Activated naive CD4-positive, alpha-beta T cell treated with anti-CD3 and anti-CD28 coated beads for 36 hours (primary cell): Measurements from ENCODE around the gene NPTN. TPM values are rescaled to one million over a fixed set of nuclear protein-coding genes. Genes with fewer than 3 reads are reported as not detected.
"Not testable (repeated sequence)": the region's sequence is repeated elsewhere in the genome, so short reads cannot be mapped to it uniquely, and the experiment has no call there.

Experiments used
- CTCF ChIA-PET: fragments of 350-600 bp; sonication (Branson Sonifier 250); formaldehyde crosslinking; loops from one replicate; lab custom pipeline; 2021; ENCODE audit warnings: antibody characterized with exemption; lab: Charles Lee
- DNase-seq: peaks from one replicate; pipeline ENCODE4 v3.0.0-alpha.2; 2020
- H3K27ac Mint-ChIP-seq: one replicate; pipeline ENCODE4 v1.8.0; 2021; ENCODE audit warnings: mild to moderate bottlenecking, mixed read lengths
- H3K27me3 Mint-ChIP-seq: one replicate; pipeline ENCODE4 v1.8.0; 2021; ENCODE audit warnings: low read depth, mixed read lengths
- H3K36me3 Mint-ChIP-seq: one replicate; pipeline ENCODE4 v1.8.0; 2021; ENCODE audit warnings: low read depth, mixed read lengths
- H3K4me1 Mint-ChIP-seq: one replicate; pipeline ENCODE4 v1.8.0; 2021; ENCODE audit warnings: low read depth, mixed read lengths
- H3K4me3 Mint-ChIP-seq: one replicate; pipeline ENCODE4 v1.8.0; 2021; ENCODE audit warnings: mild to moderate bottlenecking, moderate library complexity, mixed read lengths
- H3K9me3 Mint-ChIP-seq: one replicate; pipeline ENCODE4 v1.8.0; 2021; ENCODE audit warnings: mixed read lengths
- intact Hi-C: fragments of 100-400 bp; cut with micrococcal nuclease; formaldehyde crosslinking; loops from one replicate; pipeline ENCODE4 v1.15.1; 2023
- total RNA-seq, 2 experiments: library from RNA; stranded (reverse); gene quantifications; one replicate each; pipeline ENCODE4 v1.2.3, GENCODE V29; 2021

The NPTN gene
- total RNA-seq, 2 experiments from 2014 or later, result 20.8 to 22.8 TPM

GRCh38 chr15:73560501-73561117 is 72.6 kb downstream of the NPTN start:
- CTCF ChIA-PET, result interaction anchor here (0.9 to 3.7 kb wide), 9 partner anchors 9 to 145 kb away, joined by 3 to 53 read pairs (median 6); partner anchors contain the start of gene NPTN
- peaks cover 20% of the 10 kb centered on the region for H3K36me3 Mint-ChIP-seq
- intact Hi-C loops, result loop anchor here (1.0 to 10.0 kb wide), 3 partner anchors 76 to 256 kb away; no protein-coding TSS in a partner anchor
- no peaks in the 10 kb centered on the region for H3K9me3 Mint-ChIP-seq
- no peaks in the 10 kb centered on the region for H3K27me3 Mint-ChIP-seq
- no peak overlapping the region for H3K27ac Mint-ChIP-seq
- DNase-seq, result peak; percentile 21
- H3K4me3 Mint-ChIP-seq, result no peak overlapping the region
- no peaks in the 10 kb centered on the region for H3K4me1 Mint-ChIP-seq

GRCh38 chr15:73558529-73558928 is 74.7 kb downstream of the NPTN start:
- intact Hi-C loops, result no loop called here
- H3K27me3 Mint-ChIP-seq, result no peaks in the 10 kb centered on the region
- H3K36me3 Mint-ChIP-seq, result peaks cover 18% of the 10 kb centered on the region
- H3K9me3 Mint-ChIP-seq, result no peaks in the 10 kb centered on the region
- DNase-seq, result no peak
- no peaks in the 10 kb centered on the region for H3K4me1 Mint-ChIP-seq
- no peak overlapping the region for H3K27ac Mint-ChIP-seq
- H3K4me3 Mint-ChIP-seq, result no peak overlapping the region
- CTCF ChIA-PET, result interaction anchor here (0.8 to 3.7 kb wide), 3 partner anchors 77 to 147 kb away, joined by 3 to 53 read pairs (median 17); partner anchors contain the start of gene NPTN

DNA sequence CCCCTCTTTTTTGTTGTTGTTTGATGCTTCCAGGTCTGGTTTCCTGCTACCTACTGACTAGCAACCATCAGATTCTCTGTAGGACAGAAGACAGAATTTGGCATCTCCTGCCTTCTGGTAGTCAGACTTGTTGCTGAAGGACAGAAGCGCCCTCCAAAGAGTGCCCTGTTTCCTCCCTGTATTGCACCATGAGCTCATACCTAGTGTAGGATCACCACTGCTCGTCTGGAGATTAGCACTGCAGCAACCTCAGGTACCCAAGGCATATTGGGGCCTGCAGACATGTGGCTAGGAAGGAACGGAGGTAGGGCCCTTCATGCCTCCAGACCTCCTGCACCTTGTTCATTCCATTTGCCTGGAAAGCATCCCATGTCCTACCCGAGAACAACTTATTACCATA is 78.1 kb downstream of the NPTN start:
- intact Hi-C loops, result no loop called here
- no peaks in the 10 kb centered on the region for H3K27me3 Mint-ChIP-seq
- H3K4me3 Mint-ChIP-seq, result no peak overlapping the region
- CTCF ChIA-PET, result interaction anchor here (1.3 to 1.4 kb wide), 2 partner anchors 76 to 81 kb away, joined by 4 to 8 read pairs; no protein-coding TSS in a partner anchor
- no peak for DNase-seq
- H3K4me1 Mint-ChIP-seq, result no peaks in the 10 kb centered on the region
- H3K27ac Mint-ChIP-seq, result no peak overlapping the region
- H3K36me3 Mint-ChIP-seq, result peaks cover 5% of the 10 kb centered on the region
- H3K9me3 Mint-ChIP-seq, result no peaks in the 10 kb centered on the region

DNA sequence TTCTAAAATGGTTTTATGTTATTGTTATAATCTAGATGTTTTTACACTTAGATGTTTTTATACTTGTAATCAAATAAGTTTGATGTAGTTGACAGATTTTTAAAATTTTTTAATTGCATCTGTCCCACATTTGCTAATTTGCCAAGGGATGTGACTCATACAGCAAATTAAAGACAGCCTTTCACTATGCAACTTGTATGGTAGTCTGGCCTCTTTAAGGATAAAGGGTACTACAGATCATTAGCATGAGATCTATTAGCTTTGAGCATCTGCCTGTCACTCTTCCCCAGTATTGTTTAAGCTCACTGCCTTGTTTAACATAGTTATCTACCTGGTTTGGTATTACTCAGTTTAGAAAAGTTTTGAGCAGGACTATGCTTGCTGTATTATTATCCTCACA is 83.0 kb downstream of the NPTN start:
- no peak overlapping the region for H3K4me3 Mint-ChIP-seq
- CTCF ChIA-PET, result interaction anchor here (1.7 kb wide), 1 partner anchor 150 kb away, joined by 3 read pairs; no protein-coding TSS in a partner anchor
- H3K27ac Mint-ChIP-seq, result no peak overlapping the region
- no peak for DNase-seq
- intact Hi-C loops, result no loop called here
- H3K36me3 Mint-ChIP-seq, result no peaks in the 10 kb centered on the region
- H3K27me3 Mint-ChIP-seq, result no peaks in the 10 kb centered on the region
- no peaks in the 10 kb centered on the region for H3K4me1 Mint-ChIP-seq
- H3K9me3 Mint-ChIP-seq, result no peaks in the 10 kb centered on the region

DNA sequence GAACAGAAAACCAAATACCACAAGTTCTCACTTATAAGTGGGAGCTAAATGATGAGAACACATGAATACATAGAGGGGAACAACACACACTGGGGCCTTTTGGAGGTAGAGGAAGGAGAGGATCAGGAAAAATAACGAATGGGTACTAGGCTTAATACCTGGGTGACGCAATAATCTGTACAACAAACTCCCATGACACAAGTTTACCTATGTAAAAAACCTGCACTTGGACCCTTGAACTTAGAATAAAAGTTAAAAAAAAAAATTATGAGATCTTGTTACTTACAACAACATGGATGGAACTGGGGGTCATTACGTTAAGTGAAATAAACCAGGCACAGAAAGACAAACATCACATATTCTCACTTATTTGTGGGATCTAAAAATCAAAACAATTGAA is 84.3 kb downstream of the NPTN start:
- H3K4me1 Mint-ChIP-seq, DNase-seq, H3K9me3 Mint-ChIP-seq, CTCF ChIA-PET, H3K27me3 Mint-ChIP-seq, H3K36me3 Mint-ChIP-seq, H3K27ac Mint-ChIP-seq, H3K4me3 Mint-ChIP-seq, intact Hi-C loops: not testable (repeated sequence)

- Mint-ChIP-seq H3K4me1 (no peaks in the 10 kb centered on the region), H3K4me3 (no peak overlapping the region), H3K27me3 (no peaks in the 10 kb centered on the region), H3K36me3 (no peaks in the 10 kb centered on the region), H3K27ac (no peak overlapping the region), H3K9me3 (no peaks in the 10 kb centered on the region)
- CTCF ChIA-PET, result interaction anchor here (0.7 kb wide), 1 partner anchor 139 kb away, joined by 3 read pairs; no protein-coding TSS in a partner anchor
- no peak for DNase-seq
- intact Hi-C loops, result no loop called here
Observed at GRCh38 chr15:73541479-73541878, 91.7 kb downstream of the NPTN start.

DNA sequence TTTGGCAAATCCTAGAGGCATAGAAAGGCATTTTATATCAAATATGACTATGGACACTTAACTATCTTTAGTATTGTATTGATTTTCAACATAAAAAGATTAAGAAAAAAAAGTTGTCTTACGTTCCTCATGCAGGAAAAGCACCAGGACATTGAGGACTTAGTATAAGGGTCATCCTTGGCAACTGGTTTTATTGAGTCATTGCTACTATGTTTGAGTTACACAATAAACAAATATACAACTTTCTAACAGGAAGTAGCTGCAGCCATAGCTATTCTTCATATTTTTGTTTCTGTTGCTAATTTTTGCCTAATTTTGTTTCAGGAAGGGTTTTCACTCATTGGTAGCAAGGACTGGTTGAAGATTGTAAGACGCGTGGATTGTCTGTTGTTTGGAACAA is 93.0 kb downstream of the NPTN start:
- H3K36me3 Mint-ChIP-seq, result no peaks in the 10 kb centered on the region
- no peaks in the 10 kb centered on the region for H3K9me3 Mint-ChIP-seq
- no peak for DNase-seq
- CTCF ChIA-PET, result no interaction called here
- H3K4me1 Mint-ChIP-seq, result no peaks in the 10 kb centered on the region
- no peak overlapping the region for H3K4me3 Mint-ChIP-seq
- no peaks in the 10 kb centered on the region for H3K27me3 Mint-ChIP-seq
- H3K27ac Mint-ChIP-seq, result no peak overlapping the region
- intact Hi-C loops, result no loop called here

- Mint-ChIP-seq H3K4me1 (no peaks in the 10 kb centered on the region), H3K9me3 (no peaks in the 10 kb centered on the region), H3K27ac (no peak overlapping the region), H3K27me3 (no peaks in the 10 kb centered on the region), H3K4me3 (no peak overlapping the region), H3K36me3 (no peaks in the 10 kb centered on the region)
- DNase-seq, result no peak
- CTCF ChIA-PET, result no interaction called here
- intact Hi-C loops, result no loop called here
Observed at GRCh38 chr15:73539212-73540128, 93.7 kb downstream of the NPTN start.

DNA sequence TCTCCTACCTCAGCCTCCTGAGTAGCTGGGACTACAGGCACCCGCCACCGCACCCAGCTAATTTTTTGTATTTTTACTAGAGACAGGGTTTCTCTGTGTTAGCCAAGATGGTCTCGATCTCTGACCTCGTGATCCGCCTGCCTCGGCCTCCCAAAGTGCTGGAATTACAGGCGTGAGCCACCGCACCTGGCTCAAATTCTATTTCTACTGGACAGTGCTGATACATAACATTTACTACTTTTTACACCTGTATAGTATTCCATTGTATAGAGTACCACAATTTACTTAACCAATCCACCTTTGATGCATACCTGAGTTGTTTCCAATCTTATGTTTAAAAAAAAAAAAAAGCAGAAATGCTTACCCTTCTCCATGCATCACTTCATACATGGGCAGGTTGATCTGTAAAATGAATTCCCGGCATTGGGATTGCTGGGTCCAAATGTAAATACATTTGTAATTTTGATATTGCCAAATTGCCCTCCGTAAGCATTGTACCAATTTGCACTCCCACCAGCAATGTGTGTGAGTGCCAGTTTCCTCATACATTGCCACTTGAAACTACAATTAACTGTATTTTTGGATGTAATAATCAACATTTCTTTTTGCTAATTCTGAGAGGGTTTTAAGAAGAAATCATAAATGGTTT is 94.5 kb downstream of the NPTN start:
- no peak overlapping the region for H3K27ac Mint-ChIP-seq

GRCh38 chr15:73538123-73538522 is 95.1 kb downstream of the NPTN start:
- no peaks in the 10 kb centered on the region for H3K36me3 Mint-ChIP-seq

More for the DNA sequence above, 94.5 kb downstream of the NPTN start:
- Mint-ChIP-seq H3K4me1 (no peaks in the 10 kb centered on the region), H3K4me3 (no peak overlapping the region), H3K27me3 (no peaks in the 10 kb centered on the region), H3K36me3 (no peaks in the 10 kb centered on the region), H3K9me3 (no peaks in the 10 kb centered on the region)
- intact Hi-C loops, result no loop called here
- no peak for DNase-seq
- CTCF ChIA-PET, result no interaction called here

DNA sequence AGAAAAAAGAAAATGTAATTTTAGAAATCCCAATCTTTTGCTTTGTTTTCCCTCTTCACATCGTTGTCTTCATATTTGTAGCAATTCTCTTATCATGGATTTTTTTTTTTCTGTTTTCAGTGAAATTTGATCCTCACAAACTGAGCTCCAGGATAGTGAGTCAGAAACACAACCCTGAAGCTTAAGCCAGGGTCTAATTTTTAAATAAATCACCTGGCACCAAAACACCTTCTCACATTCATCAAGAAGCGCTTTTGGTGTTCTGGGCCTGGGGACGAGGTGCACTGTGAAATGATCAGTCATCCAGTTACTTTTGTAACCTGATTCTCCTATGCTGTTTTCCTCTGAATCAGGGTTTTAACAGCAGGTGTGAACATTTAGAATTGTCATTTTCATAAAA is 102.5 kb downstream of the NPTN start:
- Mint-ChIP-seq H3K4me3 (no peak overlapping the region), H3K27me3 (no peaks in the 10 kb centered on the region), H3K9me3 (no peaks in the 10 kb centered on the region), H3K4me1 (no peaks in the 10 kb centered on the region), H3K27ac (no peak overlapping the region), H3K36me3 (no peaks in the 10 kb centered on the region)
- intact Hi-C loops, result no loop called here
- DNase-seq, result no peak
- CTCF ChIA-PET, result no interaction called here

More at GRCh38 chr15:73538123-73538522, 95.1 kb downstream of the NPTN start:
- H3K27me3 Mint-ChIP-seq, result no peaks in the 10 kb centered on the region
- DNase-seq, result no peak
- intact Hi-C loops, result no loop called here
- H3K9me3 Mint-ChIP-seq, result no peaks in the 10 kb centered on the region
- H3K4me1 Mint-ChIP-seq, result no peaks in the 10 kb centered on the region
- CTCF ChIA-PET, result no interaction called here
- no peak overlapping the region for H3K27ac Mint-ChIP-seq
- H3K4me3 Mint-ChIP-seq, result no peak overlapping the region

DNA sequence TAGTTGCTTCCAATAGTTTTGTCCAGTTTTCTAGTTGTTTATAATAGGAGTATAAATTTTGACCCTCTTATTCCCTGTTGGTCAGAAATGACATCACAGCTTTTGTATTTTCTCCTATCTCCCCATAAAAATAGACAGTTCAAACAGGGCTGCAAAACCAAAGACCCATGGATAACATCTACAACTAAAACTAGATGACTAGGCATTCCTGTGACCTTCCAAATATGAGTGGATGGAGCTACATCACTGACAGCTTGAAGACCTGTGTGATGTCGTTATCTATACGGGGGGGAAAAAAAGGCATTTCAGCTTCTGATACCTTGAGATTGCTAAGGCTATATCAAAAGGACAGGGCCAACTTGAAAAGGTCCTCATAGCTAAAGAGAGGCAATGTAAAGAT is 105.6 kb downstream of the NPTN start:
- H3K27ac Mint-ChIP-seq, result no peak overlapping the region
- H3K4me3 Mint-ChIP-seq, result no peak overlapping the region
- H3K4me1 Mint-ChIP-seq, result no peaks in the 10 kb centered on the region
- H3K9me3 Mint-ChIP-seq, result no peaks in the 10 kb centered on the region
- H3K36me3 Mint-ChIP-seq, result no peaks in the 10 kb centered on the region
- no peak for DNase-seq
- CTCF ChIA-PET, result no interaction called here
- intact Hi-C loops, result no loop called here
- no peaks in the 10 kb centered on the region for H3K27me3 Mint-ChIP-seq
